Activated effector memory CD4-positive, alpha-beta T cell treated with Interleukin-2 at 50 U/mL for 16 hours (primary cell): ENCODE data around the gene PLEKHM3.

ENCODE experiments used
- DNase-seq: peaks from one replicate; pipeline ENCODE4 v3.0.0-alpha.2; 2020

Gene PLEKHM3

DNA sequence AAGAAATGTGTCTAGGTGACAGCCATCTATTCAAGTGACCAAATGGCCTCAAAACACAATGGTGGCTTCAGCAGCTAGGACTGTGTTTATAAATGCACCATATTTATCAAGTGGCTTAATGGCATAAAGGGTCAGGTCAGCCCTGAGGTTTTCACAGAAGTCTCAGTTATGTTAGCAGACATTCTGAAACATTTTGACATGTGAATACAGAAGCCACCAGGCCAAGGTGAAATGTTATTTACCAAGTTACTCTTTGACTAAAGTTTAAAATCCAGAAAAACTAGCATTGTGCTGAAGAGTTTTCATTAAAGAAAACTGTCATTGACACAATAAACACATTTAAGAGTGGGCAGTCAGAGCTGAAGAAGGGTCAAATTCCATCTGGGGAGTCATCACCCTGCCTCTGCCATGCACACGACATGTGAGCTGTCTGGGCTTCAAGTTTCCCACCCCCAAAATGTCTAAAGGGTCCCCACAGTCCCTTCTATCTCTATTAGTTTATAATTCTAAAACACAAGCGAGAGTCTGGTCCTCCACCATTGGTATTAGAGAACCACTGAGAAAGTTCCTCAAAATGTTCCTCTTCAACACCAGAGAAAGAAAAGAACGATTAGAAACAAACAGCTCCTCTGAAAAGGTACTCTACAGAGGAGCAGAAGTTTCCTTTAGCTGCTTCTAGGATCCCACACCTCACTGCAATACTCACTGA lies 178.1 kb downstream of the PLEKHM3 start:
- DNase-seq: no peak

DNA sequence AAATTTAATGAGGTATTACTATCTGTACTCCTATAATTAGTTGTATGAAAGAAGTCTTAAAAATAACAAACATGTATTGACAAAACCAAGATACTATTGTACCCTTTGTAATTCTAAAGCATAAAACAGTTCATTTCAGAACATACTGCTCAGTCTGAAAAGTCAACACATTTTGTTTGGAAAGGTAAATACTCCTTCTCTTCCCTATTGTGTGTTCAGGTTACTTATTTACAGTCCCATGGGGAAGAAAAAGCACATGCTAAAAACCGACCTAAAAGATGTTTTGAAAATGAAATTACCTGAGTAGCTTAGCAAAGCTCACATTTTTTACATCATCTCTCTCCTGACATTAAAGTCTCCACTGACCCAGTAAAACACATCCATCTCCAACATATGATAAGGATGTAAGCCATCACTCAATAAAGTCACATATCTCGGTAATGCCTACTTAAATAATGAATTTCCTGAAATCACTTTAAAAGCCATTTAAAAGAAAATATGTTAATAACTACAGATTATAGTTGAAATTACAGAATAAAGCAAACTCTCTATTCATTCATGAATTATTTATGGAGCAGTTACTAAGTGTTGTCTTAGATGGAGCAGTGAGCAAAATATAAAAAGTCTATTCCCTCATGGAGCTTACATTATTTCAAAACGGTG lies 180.0 kb downstream of the PLEKHM3 start:
- DNase-seq: no peak

DNA sequence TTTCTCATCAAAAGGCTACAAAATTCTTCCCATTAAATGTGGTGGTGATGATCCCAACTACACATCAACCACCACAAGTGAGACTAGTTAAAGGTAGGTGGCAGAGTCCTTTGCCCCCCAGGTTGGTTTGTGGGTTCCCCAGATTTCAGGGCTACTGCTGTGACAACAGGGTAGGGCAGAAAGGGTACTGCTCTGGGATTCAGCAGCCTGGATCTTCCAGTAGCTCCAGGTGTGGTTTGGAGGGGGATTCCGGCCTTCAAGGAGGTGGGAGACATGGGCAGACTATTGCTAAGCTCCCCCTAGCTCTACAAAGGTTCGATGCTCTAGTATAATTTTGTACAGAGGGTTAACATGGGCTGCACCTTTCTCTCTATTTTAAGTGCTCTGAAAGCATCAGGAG lies 180.7 kb downstream of the PLEKHM3 start:
- DNase-seq: no peak

DNA sequence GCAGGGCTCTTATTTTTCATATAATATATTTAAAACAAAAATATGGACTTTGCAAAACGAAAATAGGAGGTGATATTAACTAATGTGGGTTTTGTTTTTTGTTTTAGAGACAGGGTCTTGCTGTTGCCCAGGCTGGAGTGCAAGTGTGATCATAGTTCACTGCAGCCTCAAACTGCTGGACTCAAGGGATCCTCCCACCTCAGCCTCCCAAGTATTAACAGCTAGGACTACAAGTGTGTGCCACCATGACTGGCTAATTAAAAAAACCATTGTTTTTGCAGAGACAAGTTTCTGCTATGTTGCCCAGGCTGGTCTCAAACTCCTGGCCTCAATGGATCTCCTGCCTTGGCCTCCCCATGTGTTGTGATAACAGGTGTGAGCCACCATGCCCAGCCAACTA lies 185.2 kb downstream of the PLEKHM3 start:
- DNase-seq: no peak

GRCh38 chr2:207839575-207839974 lies 185.8 kb downstream of the PLEKHM3 start:
- no peak for DNase-seq

DNA sequence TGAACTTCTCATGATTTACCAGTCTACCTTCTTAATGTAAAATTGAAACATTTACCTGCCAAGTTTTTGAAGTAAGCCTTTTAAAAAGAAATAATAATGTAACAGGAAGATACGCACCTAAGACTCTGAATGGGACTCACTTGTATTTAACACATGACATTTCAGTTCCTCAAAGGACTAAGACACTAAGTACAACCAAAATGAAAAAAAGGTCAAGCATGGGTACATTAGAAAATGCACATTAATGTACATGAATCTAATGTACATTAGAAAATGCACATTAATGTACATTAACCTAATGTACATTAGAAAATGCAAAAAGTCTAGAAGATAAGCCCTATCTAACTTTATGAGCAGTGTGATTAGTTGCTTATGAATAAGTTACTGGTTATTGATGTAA lies 186.3 kb downstream of the PLEKHM3 start:
- no peak for DNase-seq

GRCh38 chr2:207836521-207837133 lies 188.7 kb downstream of the PLEKHM3 start:
- DNase-seq: no peak

DNA sequence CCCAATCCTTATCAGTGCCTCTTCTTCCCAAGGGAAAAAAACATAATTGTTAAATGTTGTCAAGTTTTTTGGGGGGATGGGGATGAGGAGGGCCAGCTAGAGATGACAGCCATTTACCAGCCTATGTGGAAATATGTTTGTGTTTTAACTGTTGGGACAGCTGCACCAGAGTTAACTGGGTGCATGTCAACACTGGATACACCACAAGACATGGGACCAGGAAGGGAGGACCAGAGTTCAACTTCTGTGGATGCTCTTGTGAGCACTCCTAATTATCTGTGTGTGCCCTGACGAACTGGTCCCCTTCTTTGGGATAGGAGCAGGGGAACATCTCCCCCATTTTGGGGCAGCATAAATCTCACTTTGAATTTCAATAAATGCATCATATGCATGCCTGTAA lies 189.5 kb downstream of the PLEKHM3 start:
- no peak for DNase-seq

GRCh38 chr2:207833251-207833751 lies 192.0 kb downstream of the PLEKHM3 start:
- no peak for DNase-seq

DNA sequence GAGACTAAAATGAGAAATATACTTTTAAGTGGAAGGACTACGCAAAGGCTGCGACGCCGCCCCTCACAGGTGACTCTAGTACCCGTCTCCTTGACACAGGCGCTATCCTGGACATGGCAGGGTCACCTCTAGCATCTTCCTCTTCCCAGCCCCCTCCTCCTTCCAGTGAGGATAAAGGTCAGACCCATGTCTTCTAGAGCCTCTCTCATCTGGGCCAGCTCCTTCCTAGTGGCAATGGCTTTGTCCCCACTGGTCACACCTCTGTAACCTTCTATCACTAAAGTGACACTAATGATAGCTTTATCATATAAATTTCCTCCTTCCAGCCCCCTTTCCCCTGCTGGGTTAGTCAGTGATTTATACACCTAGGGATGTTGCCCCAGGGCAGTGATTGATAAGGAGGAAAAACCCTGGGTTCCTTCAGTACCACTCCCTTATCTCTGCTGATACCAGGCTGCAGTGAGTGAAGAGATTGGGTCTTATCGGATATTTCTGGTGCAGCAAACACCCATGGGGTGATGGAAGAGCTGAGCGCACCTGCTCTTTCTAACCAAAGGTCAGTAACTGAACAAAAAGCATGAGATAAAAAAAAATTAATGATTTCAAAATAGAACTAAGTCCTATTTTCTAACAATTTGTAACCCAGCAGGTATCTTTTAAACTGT lies 193.6 kb downstream of the PLEKHM3 start:
- DNase-seq: no peak

DNA sequence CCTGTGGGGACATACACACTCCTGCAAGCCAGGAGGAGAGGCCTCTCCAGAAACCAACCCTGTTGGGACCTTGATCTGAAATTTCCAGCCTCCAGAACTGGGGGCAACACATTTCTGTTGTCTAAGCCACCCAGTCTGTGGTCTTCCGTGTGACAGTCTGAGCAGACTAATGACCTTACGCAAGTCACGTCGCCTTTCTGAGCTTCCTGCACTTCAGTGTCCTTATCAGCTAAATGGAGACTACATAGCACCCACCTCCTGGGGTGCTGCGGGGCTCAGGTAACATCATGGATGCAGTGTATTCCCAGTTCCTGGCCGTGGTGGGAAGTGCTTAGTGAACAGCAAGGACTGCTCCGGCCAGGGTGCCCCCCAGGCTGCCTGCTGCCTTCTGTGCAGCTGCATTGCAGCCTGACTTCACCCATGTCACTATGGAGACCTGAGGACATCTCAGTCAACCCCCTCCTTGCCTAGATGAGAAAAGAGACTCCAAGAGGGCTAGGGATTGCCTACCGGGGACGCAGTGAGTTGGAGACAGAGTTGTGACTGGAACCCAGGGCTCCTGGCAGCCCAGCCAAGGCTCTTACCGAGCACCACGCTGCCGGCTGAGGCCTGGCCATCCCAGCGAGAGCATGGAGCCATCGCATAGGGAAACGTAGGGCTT lies 194.4 kb downstream of the PLEKHM3 start:
- no peak for DNase-seq

DNA sequence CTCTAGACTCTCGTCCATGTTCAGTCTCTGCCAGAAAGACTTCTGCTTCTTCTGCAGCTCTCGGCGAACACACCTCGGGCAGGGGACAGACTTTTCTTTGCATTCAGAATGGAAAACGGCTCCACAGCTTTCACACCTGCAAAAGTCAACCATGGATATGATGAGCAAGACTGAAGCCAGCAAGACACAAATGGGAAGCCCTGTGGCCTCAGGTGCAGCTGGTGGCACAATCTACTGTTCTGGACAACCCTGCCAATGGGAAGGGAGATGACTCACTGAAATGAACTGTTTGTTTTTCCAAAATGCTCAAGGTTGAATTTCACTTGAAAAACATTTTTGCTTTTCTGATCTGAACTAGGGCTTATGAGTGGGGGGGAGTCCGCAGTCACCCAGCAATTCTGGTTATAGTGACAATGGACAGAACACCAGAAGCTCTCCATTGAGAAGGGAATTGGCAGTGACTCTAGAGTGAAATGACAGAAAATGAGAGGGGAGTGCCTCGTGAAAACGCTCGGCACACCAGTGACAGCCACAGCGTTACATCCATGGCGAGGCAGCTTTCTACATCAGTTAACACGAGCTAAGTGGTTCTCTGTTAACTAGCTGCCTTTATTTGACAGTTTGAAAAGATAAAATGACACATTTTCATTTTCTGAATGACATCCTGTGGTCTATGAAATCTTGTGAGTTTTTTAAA lies 196.8 kb downstream of the PLEKHM3 start:
- no peak for DNase-seq

GRCh38 chr2:207825978-207826377 lies 199.3 kb downstream of the PLEKHM3 start:
- no peak for DNase-seq

GRCh38 chr2:207825045-207825954 lies 200.0 kb downstream of the PLEKHM3 start:
- no peak for DNase-seq

- DNase-seq: no peak
Observed at GRCh38 chr2:207823865-207824264, 201.5 kb downstream of the PLEKHM3 start.

- no peak for DNase-seq
Observed at GRCh38 chr2:207819839-207820784, 205.2 kb downstream of the PLEKHM3 start.

- DNase-seq: no peak
Observed at GRCh38 chr2:207819021-207819797, 206.1 kb downstream of the PLEKHM3 start.

- DNase-seq: no peak
Observed at GRCh38 chr2:207816546-207816945, 208.8 kb downstream of the PLEKHM3 start.

- DNase-seq: no peak
Observed at GRCh38 chr2:207815254-207815653, 210.1 kb downstream of the PLEKHM3 start.
